Pancreas (tissue), 10 donors: ENCODE results near the gene HCFC1. TPM values are rescaled to one million over a fixed set of nuclear protein-coding genes. Genes with fewer than 3 reads are reported as not detected.
A peak's percentile ranks its signal among the peaks of the same experiment; 100 is the strongest.

Experiments used
- ATAC-seq, 4 donors: fragments of 200-7000 bp; cut with Tn5 transposase; one replicate each; pipeline versions ENCODE4 v1.8.0 to v1.9.1; 2020; ENCODE audit warnings: mild to moderate bottlenecking in 4 of 4, moderate library complexity in 4 of 4
- DNase-seq, 6 donors: peaks; one replicate each; pipeline ENCODE4 v3.0.0-alpha.2; 2020
- FAIRE-seq: peaks from 2 replicates; lab custom pipeline; 2012; peaks lifted over from hg19 to GRCh38; lab: Jason Lieb, UNC
- H3K27ac ChIP-seq, 4 donors: fragments of 200-600 bp; sonication (generic); 1 replicate in 3 of 4; 2 replicates in 1 of 4; pipeline versions ENCODE4 v1.5.0 to v1.8.0; 2020
- H3K27me3 ChIP-seq, 4 donors: fragments of 200-600 bp; one replicate each; pipeline ENCODE4 v1.8.0; 2021
- H3K36me3 ChIP-seq, 3 donors: fragments of 200-600 bp; sonication (generic) in 1 of 3; one replicate each; pipeline versions ENCODE4 v1.5.0 to v1.8.0; 2020 to 2021
- H3K4me1 ChIP-seq, 3 donors: fragments of 200-600 bp; one replicate each; pipeline ENCODE4 v1.8.0; 2021
- H3K4me3 ChIP-seq, 4 donors: fragments of 200-600 bp; sonication (generic) in 2 of 4; one replicate each; pipeline versions ENCODE4 v1.5.0 to v1.8.0; 2020 to 2021
- H3K9me3 ChIP-seq, 4 donors: fragments of 200-600 bp; one replicate each; pipeline ENCODE4 v1.8.0; 2021
- CTCF ChIP-seq, 4 donors: fragments of 200-600 bp; sonication (generic) in 3 of 4; IDR thresholded peaks; one replicate each; pipeline versions ENCODE4 v1.5.0 to v1.8.0; 2021; ENCODE audit warnings: antibody characterized with exemption in 4 of 4
- WGBS, 2 donors: extraction: QIAGEN DNeasy Blood & Tissue Kit; methylation state at CpG; one replicate each; pipeline ENCODE4 v1.1.7; 2013; 5-methylcytosine and 5-hydroxymethylcytosine counted together
- intact Hi-C, 3 donors: fragments of 100-400 bp; cut with DNase I; formaldehyde crosslinking; loops; one replicate each; pipeline versions ENCODE4 v1.11.1 to v1.14.2; 2022
- microRNA-seq, 2 donors: library from miRNA; unstranded; fragments of <30 nt; microRNA quantifications; one replicate each; pipeline versions ENCODE4 to v1.1.0, GENCODE V29; 2019 to 2020
- polyA plus RNA-seq, 2 donors: library from polyadenylated mRNA; stranded (reverse); fragments of 200-250 nt; gene quantifications; one replicate each; pipeline ENCODE4 v1.2.3, GENCODE V29; 2013
- total RNA-seq, 6 donors: library from RNA; stranded (reverse); fragmentation: NEBNext Ultra II Directional in 4 of 6; extraction: Animal tissue kit (Norgen Biotek cat#: 25700) in 4 of 6; gene quantifications; one replicate each; pipeline versions ENCODE4 v1.2.1 to v1.2.4, GENCODE V29; 2021 to 2023
- donor health status: healthy with polysubstance abuse.
- donor health status: DM: no; HTN: no; CAD: no; lungs with moderate emphysema.
- donor health status: DM: no; HTN: no; CAD: no.
- donor health status: control.
- donor health status: control.
- donor health status: Bipolar disorder and iron deficiency.
- donor health status: DM: yes; HTN: yes; CAD: no.
- donor health status: DM: no; HTN: no; CAD: no.
- donor health status: DM: no; HTN: no; CAD: no.
- donor health status: DM: yes; HTN: yes; CAD: no.

Gene HCFC1
- total and polyA plus RNA-seq, 8 donors, result 10.4 to 28.4 (median 16.6) TPM

- ATAC-seq, result no peak
- Histone ChIP-seq H3K27ac (no peak overlapping the region), H3K9me3 (no peaks in the 10 kb centered on the region), H3K36me3 (no peaks in the 10 kb centered on the region), H3K4me3 (no peak overlapping the region), H3K27me3 (peaks cover 0 to 8% (median 0%) of the 10 kb centered on the region in 4 donors), H3K4me1 (no peaks in the 10 kb centered on the region)
- no peak for TF ChIP-seq CTCF (IDR thresholded peaks at IDR 0.05)
- peak in 1 of 6 donors; percentile 8 for DNase-seq
- intact Hi-C loops, result no loop called here
- 37 to 63% methylated on average over 8 of the region's 8 CpGs for WGBS, 2 donors
- no peak for FAIRE-seq
These were observed 69.9 kb downstream of the HCFC1 start for GRCh38 chrX:153901753-153902140.

GRCh38 chrX:153900831-153901752 is 70.5 kb downstream of the HCFC1 start:
- H3K27ac ChIP-seq, result no peak overlapping the region
- ATAC-seq (peak in 3 of 4 donors; percentile 53 to 77 (median 73)), FAIRE-seq (no peak), DNase-seq (peak in 2 of 6 donors; percentile 28 to 50)
- no peaks in the 10 kb centered on the region for H3K36me3 ChIP-seq
- TF ChIP-seq CTCF (IDR thresholded peaks at IDR 0.05), result no peak
- H3K9me3 ChIP-seq, result no peaks in the 10 kb centered on the region
- 32 to 52% methylated on average over 26 of the region's 26 CpGs for WGBS, 2 donors
- intact Hi-C loops, result no loop called here
- peaks cover 0 to 10% (median 0%) of the 10 kb centered on the region in 4 donors for H3K27me3 ChIP-seq
- H3K4me1 ChIP-seq, result no peaks in the 10 kb centered on the region
- H3K4me3 ChIP-seq, result no peak overlapping the region

- no peaks in the 10 kb centered on the region for H3K36me3 ChIP-seq
- ATAC-seq, result no peak
- no peak for FAIRE-seq
- no peak for TF ChIP-seq CTCF (IDR thresholded peaks at IDR 0.05)
- no peaks in the 10 kb centered on the region for H3K4me1 ChIP-seq
- H3K27ac ChIP-seq, result no peak overlapping the region
- no peak for DNase-seq
- intact Hi-C loops, result no loop called here
- H3K27me3 ChIP-seq, result peaks cover 0 to 13% (median 3%) of the 10 kb centered on the region in 4 donors
- no peak overlapping the region for H3K4me3 ChIP-seq
- no peaks in the 10 kb centered on the region for H3K9me3 ChIP-seq
These were observed 73.7 kb downstream of the HCFC1 start for GRCh38 chrX:153897899-153898298.

Small RNA genes lying within 50 kb of the gene (microRNA-seq; reads per million reads assigned to microRNA genes)
- gene MIR3202-1 (0 reads per million in 2 donors), gene MIR3202-2 (0 reads per million in 2 donors), gene MIR718 (0 reads per million in 2 donors)

Other genes starting within 250 kb of the HCFC1 start
- gene BCAP31, start 247.4 kb downstream of the HCFC1 start, total RNA-seq, result 100 to 1,000 TPM in 2 of 6 donors, 10 to 100 TPM in 4; 72.2 to 118 (median 88.4) TPM
- gene BCAP31, start 247.4 kb downstream of the HCFC1 start, polyA plus RNA-seq, result 10 to 100 TPM; 66.3 to 90.1 TPM
- 10 to 100 TPM in 3 of 6 donors, 1 to 10 TPM in 3; 5.8 to 13.2 (median 9.8) TPM for gene ABCD1, start 247.0 kb downstream of the HCFC1 start, total RNA-seq
- gene ABCD1, start 247.0 kb downstream of the HCFC1 start, polyA plus RNA-seq, result 10 to 100 TPM in 1 of 2 donors, 1 to 10 TPM in 1; 6.7 to 11.9 TPM
- 1 to 10 TPM; 4.0 to 9.0 (median 5.2) TPM for gene PLXNB3, start 207.6 kb downstream of the HCFC1 start, total RNA-seq
- gene PLXNB3, start 207.6 kb downstream of the HCFC1 start, polyA plus RNA-seq, result 10 to 100 TPM; 22.9 to 28.6 TPM
- gene SRPK3, start 190.8 kb downstream of the HCFC1 start, total RNA-seq, result under 1 TPM in 5 of 6 donors, not detected in 1; 0.12 to 0.38 (median 0.20) TPM
- 1 to 10 TPM; 1.0 to 1.5 TPM for gene SRPK3, start 190.8 kb downstream of the HCFC1 start, polyA plus RNA-seq
- gene IDH3G, start 177.4 kb downstream of the HCFC1 start, total RNA-seq, result 10 to 100 TPM; 15.8 to 29.9 (median 23.0) TPM
- gene IDH3G, start 177.4 kb downstream of the HCFC1 start, polyA plus RNA-seq, result 10 to 100 TPM; 47.2 to 48.4 TPM
- gene SSR4, start 177.2 kb downstream of the HCFC1 start, total RNA-seq, result 100 to 1,000 TPM; 368 to 471 (median 392) TPM
- 100 to 1,000 TPM; 749 to 925 TPM for gene SSR4, start 177.2 kb downstream of the HCFC1 start, polyA plus RNA-seq
- gene PDZD4, start 141.3 kb downstream of the HCFC1 start, total RNA-seq, result 1 to 10 TPM in 2 of 6 donors, under 1 TPM in 4; 0.79 to 2.4 (median 0.92) TPM
- 10 to 100 TPM in 1 of 2 donors, 1 to 10 TPM in 1; 8.4 to 15.2 TPM for gene PDZD4, start 141.3 kb downstream of the HCFC1 start, polyA plus RNA-seq
- gene L1CAM, start 85.6 kb downstream of the HCFC1 start, total RNA-seq, result 1 to 10 TPM in 4 of 6 donors, under 1 TPM in 2; 0.97 to 1.6 (median 1.2) TPM
- gene L1CAM, start 85.6 kb downstream of the HCFC1 start, polyA plus RNA-seq, result 1 to 10 TPM in 1 of 2 donors, under 1 TPM in 1; 0.84 to 3.9 TPM
- under 1 TPM; 0.12 to 0.58 (median 0.31) TPM for gene AVPR2, start 67.1 kb downstream of the HCFC1 start, total RNA-seq
- gene AVPR2, start 67.1 kb downstream of the HCFC1 start, polyA plus RNA-seq, result 1 to 10 TPM; 1.3 TPM
- gene ARHGAP4, start 45.6 kb downstream of the HCFC1 start, total RNA-seq, result 10 to 100 TPM in 3 of 6 donors, 1 to 10 TPM in 3; 1.9 to 18.9 (median 8.9) TPM
- 10 to 100 TPM; 44.7 to 71.7 TPM for gene ARHGAP4, start 45.6 kb downstream of the HCFC1 start, polyA plus RNA-seq
- 10 to 100 TPM; 24.5 to 49.0 (median 40.3) TPM for gene NAA10, start 36.8 kb downstream of the HCFC1 start, total RNA-seq
- gene NAA10, start 36.8 kb downstream of the HCFC1 start, polyA plus RNA-seq, result 100 to 1,000 TPM in 1 of 2 donors, 10 to 100 TPM in 1; 95.1 to 115 TPM
- gene RENBP, start 27.2 kb downstream of the HCFC1 start, total RNA-seq, result 1 to 10 TPM in 4 of 6 donors, under 1 TPM in 2; 0.43 to 7.5 (median 1.6) TPM
- 1 to 10 TPM; 2.8 to 5.1 TPM for gene RENBP, start 27.2 kb downstream of the HCFC1 start, polyA plus RNA-seq
- gene TMEM187, start 936 bp upstream of the HCFC1 start, total RNA-seq, result 10 to 100 TPM in 2 of 6 donors, 1 to 10 TPM in 4; 5.7 to 12.4 (median 9.1) TPM
- gene TMEM187, start 936 bp upstream of the HCFC1 start, polyA plus RNA-seq, result 1 to 10 TPM; 5.2 to 7.8 TPM
- gene IRAK1, start 48.1 kb upstream of the HCFC1 start, total RNA-seq, result 100 to 1,000 TPM in 1 of 6 donors, 10 to 100 TPM in 5; 44.5 to 103 (median 64.6) TPM
- 10 to 100 TPM; 35.8 to 48.9 TPM for gene IRAK1, start 48.1 kb upstream of the HCFC1 start, polyA plus RNA-seq
- 10 to 100 TPM; 21.3 to 30.8 (median 23.6) TPM for gene MECP2, start 125.9 kb upstream of the HCFC1 start, total RNA-seq
- 10 to 100 TPM; 17.7 to 19.5 TPM for gene MECP2, start 125.9 kb upstream of the HCFC1 start, polyA plus RNA-seq
- not detected for gene OPN1LW, start 172.4 kb upstream of the HCFC1 start, total RNA-seq
- not detected for gene OPN1LW, start 172.4 kb upstream of the HCFC1 start, polyA plus RNA-seq
- not detected for gene OPN1MW, start 210.8 kb upstream of the HCFC1 start, total RNA-seq
- not detected for gene OPN1MW, start 210.8 kb upstream of the HCFC1 start, polyA plus RNA-seq
- gene OPN1MW2, start 247.9 kb upstream of the HCFC1 start, total RNA-seq, result not detected
- gene OPN1MW2, start 247.9 kb upstream of the HCFC1 start, polyA plus RNA-seq, result not detected